Measurements from ENCODE around the gene NSD2. TPM values are rescaled to one million over a fixed set of nuclear protein-coding genes. Genes with fewer than 3 reads are reported as not detected.

The NSD2 gene
- total and polyA plus RNA-seq, 2 donors, result 13.8 to 60.5 TPM

Small RNA genes lying within 50 kb of the gene (small RNA-seq; reads per million reads assigned to genes)
- 132 reads per million, percentile 97 among the genes with 10 or more reads in this experiment for gene SCARNA22

Other genes with a start within 250 kb of the NSD2 start
- gene FAM53A, start 187.1 kb upstream of the NSD2 start, total RNA-seq, result 0.63 TPM
- gene FAM53A, start 187.1 kb upstream of the NSD2 start, polyA plus RNA-seq, result 2.9 TPM
- 32.3 TPM for gene SLBP, start 159.1 kb upstream of the NSD2 start, total RNA-seq
- gene SLBP, start 159.1 kb upstream of the NSD2 start, polyA plus RNA-seq, result 41.0 TPM
- 18.5 TPM for gene TMEM129, start 150.1 kb upstream of the NSD2 start, total RNA-seq
- 64.8 TPM for gene TMEM129, start 150.1 kb upstream of the NSD2 start, polyA plus RNA-seq
- 8.9 TPM for gene TACC3, start 149.9 kb upstream of the NSD2 start, total RNA-seq
- 5.5 TPM for gene TACC3, start 149.9 kb upstream of the NSD2 start, polyA plus RNA-seq
- gene FGFR3, start 78.1 kb upstream of the NSD2 start, total RNA-seq, result 26.5 TPM
- 12.3 TPM for gene FGFR3, start 78.1 kb upstream of the NSD2 start, polyA plus RNA-seq
- 19.0 TPM for gene LETM1, start 15.2 kb upstream of the NSD2 start, total RNA-seq
- 15.6 TPM for gene LETM1, start 15.2 kb upstream of the NSD2 start, polyA plus RNA-seq
- gene NELFA, start 137.6 kb downstream of the NSD2 start, total RNA-seq, result 17.4 TPM
- gene NELFA, start 137.6 kb downstream of the NSD2 start, polyA plus RNA-seq, result 26.9 TPM
- 0.16 TPM for gene NAT8L, start 187.9 kb downstream of the NSD2 start, total RNA-seq
- gene NAT8L, start 187.9 kb downstream of the NSD2 start, polyA plus RNA-seq, result 0.82 TPM